HEK293 (cell line): ENCODE results near the gene ANXA4.

Source experiments
- CTCF ChIA-PET: fragments of 350-600 bp; formaldehyde crosslinking; extraction: SDS; loops from one replicate; lab custom pipeline; 2021; ENCODE audit warnings: antibody characterized with exemption; lab: Yijun Ruan, JAX
- POLR2A ChIA-PET: fragments of 300-600 bp; formaldehyde crosslinking; extraction: SDS; loops from one replicate; lab custom pipeline; 2020; ENCODE audit warnings: antibody characterized with exemption, inconsistent platforms; lab: Yijun Ruan, JAX
- H3K27ac ChIP-seq: fragments of 200-500 bp; sonication (Bioruptor generic); 2 replicates; pipeline ENCODE4 v1.5.1; 2014; ENCODE audit warnings: low read depth, low read length, control low read depth, inconsistent platforms; ENCODE audit errors: extremely low read depth
- H3K36me3 ChIP-seq, 2 experiments: fragments of 200-500 bp in 1 of 2; sonication (Bioruptor generic) in 1 of 2; 1 replicate in 1 of 2; 2 replicates in 1 of 2; pipeline ENCODE4 v1.5.1; 2014 to 2017; ENCODE audit warnings: inconsistent platforms in 2 of 2, low read length in 2 of 2; ENCODE audit not compliant: control insufficient read depth in 2 of 2, insufficient read depth in 1 of 2
- H3K4me1 ChIP-seq: fragments of 200-500 bp; sonication (Bioruptor generic); 2 replicates; pipeline ENCODE4 v1.5.1; 2014; ENCODE audit warnings: mild to moderate bottlenecking, low read length, inconsistent platforms; ENCODE audit not compliant: control insufficient read depth, insufficient read depth
- H3K4me3 ChIP-seq: 2 replicates; pipeline ENCODE4 v1.5.1; 2011; ENCODE audit warnings: low read depth, mild to moderate bottlenecking, control low read depth, low read length, moderate library complexity
- H3K9me3 ChIP-seq: fragments of 200-500 bp; sonication (Bioruptor generic); 2 replicates; pipeline ENCODE4 v1.5.1; 2014; ENCODE audit warnings: low read depth, low read length, inconsistent platforms; ENCODE audit not compliant: control insufficient read depth, insufficient read depth
- IKZF3 ChIP-seq: fragments of 450-650 bp; IDR thresholded peaks from 2 replicates; pipeline ENCODE4 v1.5.0; 2018; ENCODE audit warnings: missing biosample characterization, mild to moderate bottlenecking, missing genetic modification characterization, moderate library complexity
- OSR2 ChIP-seq: fragments of 450-650 bp; formaldehyde crosslinking; IDR thresholded peaks from 2 replicates; pipeline ENCODE4 v1.5.1; 2016; ENCODE audit warnings: missing biosample characterization, missing genetic modification characterization
- REPIN1 ChIP-seq: fragments of 450-650 bp; formaldehyde crosslinking; IDR thresholded peaks from 2 replicates; pipeline ENCODE4 v1.5.1; 2017; ENCODE audit warnings: missing biosample characterization, missing genetic modification characterization, low read depth
- SP7 ChIP-seq: fragments of 450-650 bp; formaldehyde crosslinking; IDR thresholded peaks from 2 replicates; pipeline ENCODE4 v1.5.1; 2016; ENCODE audit warnings: missing biosample characterization, missing genetic modification characterization
- TSHZ1 ChIP-seq: fragments of 450-650 bp; formaldehyde crosslinking; IDR thresholded peaks from 2 replicates; pipeline ENCODE4 v1.5.1; 2016; ENCODE audit warnings: missing biosample characterization, missing genetic modification characterization, borderline replicate concordance
- ZBTB17 ChIP-seq: fragments of 450-650 bp; formaldehyde crosslinking; IDR thresholded peaks from 2 replicates; pipeline ENCODE4 v1.5.1; 2016; ENCODE audit warnings: missing biosample characterization, missing genetic modification characterization
- ZBTB20 ChIP-seq: fragments of 450-650 bp; formaldehyde crosslinking; IDR thresholded peaks from 2 replicates; pipeline ENCODE4 v1.5.1; 2016; ENCODE audit warnings: missing biosample characterization, missing genetic modification characterization
- ZNF140 ChIP-seq: fragments of 450-650 bp; formaldehyde crosslinking; IDR thresholded peaks from 2 replicates; pipeline ENCODE4 v1.5.1; 2016; ENCODE audit warnings: missing biosample characterization, missing genetic modification characterization
- ZNF169 ChIP-seq: fragments of 450-650 bp; formaldehyde crosslinking; IDR thresholded peaks from 2 replicates; pipeline ENCODE4 v1.5.1; 2016; ENCODE audit warnings: missing biosample characterization, missing genetic modification characterization
- ZNF19 ChIP-seq: fragments of 450-650 bp; formaldehyde crosslinking; IDR thresholded peaks from 2 replicates; pipeline ENCODE4; 2016; ENCODE audit warnings: missing biosample characterization, missing genetic modification characterization, low read depth
- ZNF202 ChIP-seq: fragments of 450-650 bp; formaldehyde crosslinking; IDR thresholded peaks from 2 replicates; pipeline ENCODE4 v1.5.1; 2016; ENCODE audit warnings: missing biosample characterization, missing genetic modification characterization, borderline replicate concordance
- ZNF223 ChIP-seq: fragments of 450-650 bp; formaldehyde crosslinking; IDR thresholded peaks from 2 replicates; pipeline ENCODE4 v1.5.1; 2016; ENCODE audit warnings: missing biosample characterization, missing genetic modification characterization
- ZNF501 ChIP-seq: fragments of 450-650 bp; formaldehyde crosslinking; IDR thresholded peaks from 2 replicates; pipeline ENCODE4 v1.5.1; 2016; ENCODE audit warnings: missing biosample characterization, missing genetic modification characterization
- ZNF571 ChIP-seq: fragments of 450-650 bp; formaldehyde crosslinking; IDR thresholded peaks from 2 replicates; pipeline ENCODE4 v1.5.0; 2017; ENCODE audit warnings: missing biosample characterization, missing genetic modification characterization
- ZNF585B ChIP-seq: fragments of 450-650 bp; formaldehyde crosslinking; IDR thresholded peaks from 2 replicates; pipeline ENCODE4 v1.5.1; 2016; ENCODE audit warnings: missing biosample characterization, missing genetic modification characterization
- ZNF654 ChIP-seq: fragments of 450-650 bp; formaldehyde crosslinking; IDR thresholded peaks from 2 replicates; pipeline ENCODE4 v1.5.1; 2016; ENCODE audit warnings: low read depth, missing biosample characterization, missing genetic modification characterization
- ZNF76 ChIP-seq: fragments of 450-650 bp; formaldehyde crosslinking; IDR thresholded peaks from 2 replicates; pipeline ENCODE4; 2016; ENCODE audit warnings: low read depth, missing biosample characterization, missing genetic modification characterization, borderline replicate concordance
- TF ChIP-seq, protein P1 (sequence below): fragments of 450-650 bp; formaldehyde crosslinking; IDR thresholded peaks from 2 replicates; pipeline ENCODE4 v1.5.1; 2016; ENCODE audit warnings: missing biosample characterization, missing genetic modification characterization
- TF ChIP-seq, protein P2 (sequence below): fragments of 450-650 bp; formaldehyde crosslinking; IDR thresholded peaks from 2 replicates; pipeline ENCODE4 v1.5.1; 2016; ENCODE audit warnings: missing biosample characterization, missing genetic modification characterization

The ANXA4 gene

DNA sequence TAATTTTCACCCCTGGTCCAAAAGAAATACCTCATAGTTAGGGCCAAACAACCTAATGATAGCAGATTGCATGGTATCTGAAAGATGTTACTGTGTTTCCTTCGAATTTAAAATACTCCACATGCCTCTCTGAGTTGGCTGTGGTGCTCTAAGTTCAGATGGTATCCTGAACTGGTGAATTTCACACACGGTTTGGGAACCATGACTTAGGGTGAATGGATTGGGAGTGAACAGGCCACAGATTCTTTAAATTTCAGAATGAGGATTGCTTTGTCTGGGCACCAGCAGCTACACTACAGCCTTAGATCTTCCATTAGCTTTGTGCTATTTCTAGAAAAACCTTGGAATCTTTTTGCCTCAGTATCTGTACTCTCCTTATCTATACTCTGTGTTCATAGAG is 93.7 kb downstream of the ANXA4 start:
- peaks cover 11 to 25% of the 10 kb centered on the region in 2 experiments; a peak in 2 of 3 replicates for H3K36me3 ChIP-seq
- ChIA-PET POLR2A (no interaction called here), CTCF (interaction anchor here (1.5 to 3.5 kb wide), 2 partner anchors 58 to 110 kb away, joined by 3 to 9 read pairs; partner anchors contain the start of gene SNRNP27)
- H3K9me3 ChIP-seq = no peaks in the 10 kb centered on the region
- peaks cover 6% of the 10 kb centered on the region for H3K4me1 ChIP-seq
- no peak overlapping the region; the same call in 1 of the 2 replicates for H3K27ac ChIP-seq
- H3K4me3 ChIP-seq = no peak overlapping the region
- TF ChIP-seq TSHZ1 (tag by site-specific recombination) (no peak), ZNF76 (tag by site-specific recombination) (no peak), ZNF19 (tag by site-specific recombination) (no peak), ZNF654 (no peak), ZNF202 (tag by site-specific recombination) (no peak), SP7 (tag by site-specific recombination) (no peak), REPIN1 (tag by site-specific recombination) (no peak), ZNF501 (tag by site-specific recombination) (no peak), ZNF140 (tag by site-specific recombination) (no peak), ZNF585B (no peak), OSR2 (tag by site-specific recombination) (no peak), ZNF571 (tag by site-specific recombination) (no peak)
- TF ChIP-seq, protein P1, sequence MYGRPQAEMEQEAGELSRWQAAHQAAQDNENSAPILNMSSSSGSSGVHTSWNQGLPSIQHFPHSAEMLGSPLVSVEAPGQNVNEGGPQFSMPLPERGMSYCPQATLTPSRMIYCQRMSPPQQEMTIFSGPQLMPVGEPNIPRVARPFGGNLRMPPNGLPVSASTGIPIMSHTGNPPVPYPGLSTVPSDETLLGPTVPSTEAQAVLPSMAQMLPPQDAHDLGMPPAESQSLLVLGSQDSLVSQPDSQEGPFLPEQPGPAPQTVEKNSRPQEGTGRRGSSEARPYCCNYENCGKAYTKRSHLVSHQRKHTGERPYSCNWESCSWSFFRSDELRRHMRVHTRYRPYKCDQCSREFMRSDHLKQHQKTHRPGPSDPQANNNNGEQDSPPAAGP (tag by site-specific recombination) = no peak

DNA sequence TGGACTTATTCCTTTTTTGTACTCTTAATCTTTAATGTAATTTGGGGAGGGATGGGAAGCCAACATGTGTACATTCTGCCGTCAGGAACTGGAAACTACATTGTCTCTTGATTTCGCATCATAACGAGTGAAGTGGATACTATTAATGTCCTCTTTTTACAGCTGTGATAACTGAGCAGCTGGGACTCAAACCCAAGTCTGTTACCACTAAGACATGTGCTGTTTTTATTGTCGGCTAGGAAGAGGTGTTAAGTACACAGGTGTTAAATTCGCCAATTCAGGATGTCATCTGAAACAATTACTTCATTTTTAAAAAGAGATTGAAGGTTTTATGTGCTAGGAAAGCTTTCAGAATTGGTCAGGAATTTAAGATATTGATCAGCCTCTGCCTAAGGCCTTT is 94.4 kb downstream of the ANXA4 start:
- no peak overlapping the region for H3K27ac ChIP-seq
- H3K4me1 ChIP-seq = peaks cover 6% of the 10 kb centered on the region
- H3K36me3 ChIP-seq = peaks cover 11 to 32% of the 10 kb centered on the region in 2 experiments; a peak in 2 of 3 replicates
- H3K4me3 ChIP-seq = no peak overlapping the region
- TF ChIP-seq, protein P2, sequence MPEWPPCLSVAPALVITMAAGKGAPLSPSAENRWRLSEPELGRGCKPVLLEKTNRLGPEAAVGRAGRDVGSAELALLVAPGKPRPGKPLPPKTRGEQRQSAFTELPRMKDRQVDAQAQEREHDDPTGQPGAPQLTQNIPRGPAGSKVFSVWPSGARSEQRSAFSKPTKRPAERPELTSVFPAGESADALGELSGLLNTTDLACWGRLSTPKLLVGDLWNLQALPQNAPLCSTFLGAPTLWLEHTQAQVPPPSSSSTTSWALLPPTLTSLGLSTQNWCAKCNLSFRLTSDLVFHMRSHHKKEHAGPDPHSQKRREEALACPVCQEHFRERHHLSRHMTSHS (tag by site-specific recombination) = no peak
- TF ChIP-seq IKZF3 (tag by site-specific recombination) (no peak), ZBTB17 (no peak), ZNF223 (tag by site-specific recombination) (no peak), ZBTB20 (tag by site-specific recombination) (no peak), ZNF169 (tag by site-specific recombination) (no peak)
- no peaks in the 10 kb centered on the region for H3K9me3 ChIP-seq
- ChIA-PET POLR2A (no interaction called here), CTCF (interaction anchor here (0.6 to 3.5 kb wide), 3 partner anchors 19 to 111 kb away, joined by 4 to 9 read pairs (median 4); no protein-coding TSS in a partner anchor)
